Bone marrow (tissue), 2 donors: ENCODE data around the gene ZNF648.
"Not testable (repeated sequence)": the region's sequence is repeated elsewhere in the genome, so short reads cannot be mapped to it uniquely, and the experiment has no call there.

Source experiments
- DNase-seq, 2 donors: peaks; one replicate each; lab custom pipeline; 2025; lab: John Stamatoyannopoulos, UW

ZNF648 gene

GRCh38 chr1:182029002-182029378 is 32.5 kb downstream of the ZNF648 start:
- DNase-seq = no peak

- no peak for DNase-seq
Observed at GRCh38 chr1:182015360-182015759, 46.2 kb downstream of the ZNF648 start.

DNA sequence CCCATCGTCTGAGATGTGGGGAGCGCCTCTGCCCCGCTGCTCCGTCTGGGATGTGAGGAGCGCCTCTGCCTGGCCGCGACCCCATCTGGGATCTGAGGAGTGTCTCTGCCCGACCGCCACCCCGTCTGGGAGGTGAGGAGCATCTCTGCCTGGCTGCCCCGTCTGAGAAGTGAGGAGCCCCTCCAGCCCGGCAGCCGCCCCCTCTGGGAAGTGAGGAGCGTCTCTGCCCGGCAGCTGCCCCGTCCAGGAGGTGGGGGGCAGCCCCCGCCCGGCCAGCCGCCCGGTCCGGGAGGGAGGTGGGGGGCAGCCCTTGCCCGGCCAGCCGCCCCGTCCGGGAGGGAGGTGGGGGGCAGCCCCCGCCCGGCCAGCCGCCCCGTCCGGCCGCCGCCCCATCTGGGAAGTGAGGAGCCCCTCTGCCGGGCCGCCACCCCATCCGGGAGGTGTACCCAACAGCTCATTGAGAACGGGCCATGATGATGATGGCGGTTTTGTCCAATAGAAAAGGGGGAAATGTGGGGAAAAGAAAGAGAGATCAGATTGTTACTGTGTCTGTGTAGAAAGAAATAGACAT is 50.6 kb downstream of the ZNF648 start:
- not testable (repeated sequence) for DNase-seq

GRCh38 chr1:182005398-182005797 is 56.1 kb downstream of the ZNF648 start:
- DNase-seq = not testable (repeated sequence)

GRCh38 chr1:182004601-182005000 is 56.9 kb downstream of the ZNF648 start:
- no peak for DNase-seq
